Mesenchymal stem cell (in vitro differentiated cells and primary cell): ENCODE measurements around the gene CEP83.

ENCODE experiments used
- DNase-seq: peaks from one replicate; pipeline ENCODE4 v3.0.0-alpha.2; 2013
- H2AFZ ChIP-seq: one replicate; pipeline ENCODE4 v1.6.1; 2013; ENCODE audit warnings: low read depth, mild to moderate bottlenecking, control low read depth, inconsistent platforms, low read length, moderate library complexity
- H2AK5ac ChIP-seq: 2 replicates; pipeline ENCODE4 v1.6.1; 2013; ENCODE audit warnings: low read length, moderate library complexity, mild to moderate bottlenecking, inconsistent platforms; ENCODE audit not compliant: severe bottlenecking
- H2BK120ac ChIP-seq: one replicate; pipeline ENCODE4 v1.6.1; 2013; ENCODE audit warnings: low read depth, mild to moderate bottlenecking, inconsistent platforms, low read length, moderate library complexity
- H2BK12ac ChIP-seq, 2 experiments: one replicate each; pipeline ENCODE4 v1.6.1; 2013; ENCODE audit warnings: inconsistent platforms in 2 of 2, low read length in 2 of 2, mild to moderate bottlenecking in 2 of 2, moderate library complexity in 2 of 2, control low read depth in 1 of 2
- H2BK15ac ChIP-seq: one replicate; pipeline ENCODE4 v1.6.1; 2013; ENCODE audit warnings: mild to moderate bottlenecking, low read depth, inconsistent platforms; ENCODE audit not compliant: poor library complexity, severe bottlenecking
- H2BK5ac ChIP-seq: 2 replicates; pipeline ENCODE4 v1.6.1; 2013; ENCODE audit warnings: low read depth, mild to moderate bottlenecking, low read length, control low read depth, inconsistent platforms; ENCODE audit not compliant: poor library complexity, severe bottlenecking
- H3K14ac ChIP-seq, 2 experiments: one replicate each; pipeline ENCODE4 v1.6.1; 2013; ENCODE audit warnings: inconsistent platforms in 2 of 2, low read length in 2 of 2, control low read depth in 1 of 2, mild to moderate bottlenecking in 1 of 2, moderate library complexity in 1 of 2
- H3K18ac ChIP-seq, 2 experiments: one replicate each; pipeline ENCODE4 v1.6.1; 2013; ENCODE audit warnings: inconsistent platforms in 2 of 2, low read length in 2 of 2, control low read depth in 1 of 2, low read depth in 1 of 2, mild to moderate bottlenecking in 1 of 2
- H3K23ac ChIP-seq, 2 experiments: one replicate each; pipeline ENCODE4 v1.6.1; 2013; ENCODE audit warnings: inconsistent platforms in 2 of 2, low read length in 2 of 2, mild to moderate bottlenecking in 2 of 2, moderate library complexity in 2 of 2, control low read depth in 1 of 2
- H3K27ac ChIP-seq: 2 replicates; pipeline ENCODE4 v1.5.1; 2013; ENCODE audit warnings: mild to moderate bottlenecking, moderate library complexity, low read length, control low read depth, inconsistent platforms; ENCODE audit not compliant: poor library complexity, severe bottlenecking
- H3K27me3 ChIP-seq, 2 experiments: 2 replicates each; pipeline versions ENCODE4 v1.6.1 to v1.7.0; 2013; ENCODE audit warnings: low read length in 2 of 2, mild to moderate bottlenecking in 2 of 2, moderate library complexity in 2 of 2, control low read depth in 1 of 2, inconsistent platforms in 1 of 2; ENCODE audit not compliant: control insufficient read depth in 1 of 2, insufficient read depth in 1 of 2
- H3K36me3 ChIP-seq, 2 experiments: 2 replicates each; pipeline versions ENCODE4 v1.6.1 to v1.7.0; 2013; ENCODE audit warnings: low read length in 2 of 2, control low read depth in 1 of 2, inconsistent platforms in 1 of 2, low read depth in 1 of 2, mild to moderate bottlenecking in 1 of 2; ENCODE audit not compliant: insufficient read depth in 2 of 2, control insufficient read depth in 1 of 2
- H3K4ac ChIP-seq, 2 experiments: one replicate each; pipeline ENCODE4 v1.6.1; 2013; ENCODE audit warnings: inconsistent platforms in 2 of 2, low read length in 2 of 2, mild to moderate bottlenecking in 2 of 2, moderate library complexity in 2 of 2, control low read depth in 1 of 2, low read depth in 1 of 2
- H3K4me1 ChIP-seq: 2 replicates; pipeline ENCODE4 v1.6.1; 2013; ENCODE audit warnings: low read depth, low read length, control low read depth; ENCODE audit not compliant: control insufficient read depth, insufficient read depth
- H3K4me2 ChIP-seq: 2 replicates; pipeline ENCODE4 v1.6.1; 2013; ENCODE audit warnings: low read length, mild to moderate bottlenecking, inconsistent platforms; ENCODE audit not compliant: poor library complexity, severe bottlenecking
- H3K4me3 ChIP-seq, 2 experiments: 2 replicates each; pipeline versions ENCODE4 v1.5.1 to v1.7.0; 2013; ENCODE audit warnings: low read length in 2 of 2, mild to moderate bottlenecking in 2 of 2, control low read depth in 1 of 2, low read depth in 1 of 2; ENCODE audit not compliant: insufficient read depth in 1 of 2
- H3K79me1 ChIP-seq: replicated peaks from 2 replicates; pipeline ENCODE4 v1.6.1; 2013; ENCODE audit warnings: mild to moderate bottlenecking, control low read depth, low read length, inconsistent platforms; ENCODE audit not compliant: poor library complexity, severe bottlenecking
- H3K9ac ChIP-seq: 2 replicates; pipeline ENCODE4 v1.7.0; 2013; ENCODE audit warnings: mild to moderate bottlenecking, low read length, moderate library complexity
- H3K9me3 ChIP-seq: 2 replicates; pipeline ENCODE4 v1.7.0; 2013; ENCODE audit warnings: mild to moderate bottlenecking, low read length; ENCODE audit not compliant: control insufficient read depth
- H4K8ac ChIP-seq: one replicate; pipeline ENCODE4 v1.6.1; 2013; ENCODE audit warnings: inconsistent platforms, mild to moderate bottlenecking, low read length, moderate library complexity
- H4K91ac ChIP-seq: one replicate; pipeline ENCODE4 v1.6.1; 2013; ENCODE audit warnings: mild to moderate bottlenecking, low read length, inconsistent platforms
- WGBS: methylation state at CpG from one replicate; pipeline ENCODE4 v1.1.7; 2013; ENCODE audit warnings: mixed read lengths; 5-methylcytosine and 5-hydroxymethylcytosine counted together

CEP83 gene

GRCh38 chr12:94309373-94309772, 150.3 kb downstream of the CEP83 start:
- no peak overlapping the region for H2BK5ac ChIP-seq
- 100% methylated on average over 4 of the region's 5 CpGs for WGBS

GRCh38 chr12:94308612-94309011, 151.1 kb downstream of the CEP83 start:
- H3K18ac ChIP-seq, result no peak overlapping the region
- H3K27me3 ChIP-seq, result no peaks in the 10 kb centered on the region
- H4K91ac ChIP-seq, result no peak overlapping the region
- no peak overlapping the region for H2AFZ ChIP-seq
- H3K27ac ChIP-seq, result no peak overlapping the region
- H2AK5ac ChIP-seq, result no peak overlapping the region
- WGBS, result 83% methylated on average over 1 of the region's 2 CpGs
- no peak overlapping the region for H3K4me2 ChIP-seq
- H2BK15ac ChIP-seq, result no peak overlapping the region
- H2BK5ac ChIP-seq, result no peak overlapping the region
- no peak overlapping the region for H2BK120ac ChIP-seq
- no peak for DNase-seq
- H3K36me3 ChIP-seq, result peaks cover 0 to 77% of the 10 kb centered on the region in 2 experiments
- H3K4ac ChIP-seq, result no peak overlapping the region
- no peaks in the 10 kb centered on the region for H3K9me3 ChIP-seq
- H3K9ac ChIP-seq, result no peak overlapping the region
- H3K4me3 ChIP-seq, result no peak overlapping the region
- H3K79me1 ChIP-seq, result no peaks in the 10 kb centered on the region
- no peak overlapping the region for H3K23ac ChIP-seq
- H3K4me1 ChIP-seq, result peaks cover 2% of the 10 kb centered on the region
- no peak overlapping the region for H2BK12ac ChIP-seq
- H4K8ac ChIP-seq, result no peak overlapping the region
- no peak overlapping the region for H3K14ac ChIP-seq

More at GRCh38 chr12:94309373-94309772, 150.3 kb downstream of the CEP83 start:
- Histone ChIP-seq H3K23ac (no peak overlapping the region), H3K9ac (no peak overlapping the region), H2AFZ (no peak overlapping the region), H2BK120ac (no peak overlapping the region), H3K18ac (no peak overlapping the region), H2BK15ac (no peak overlapping the region), H3K9me3 (no peaks in the 10 kb centered on the region), H3K79me1 (no peaks in the 10 kb centered on the region), H3K4ac (no peak overlapping the region), H3K27ac (no peak overlapping the region), H3K14ac (no peak overlapping the region), H3K4me3 (no peak overlapping the region), H2AK5ac (no peak overlapping the region), H4K91ac (no peak overlapping the region), H4K8ac (no peak overlapping the region), H3K36me3 (peaks cover 0 to 73% of the 10 kb centered on the region in 2 experiments), H3K27me3 (no peaks in the 10 kb centered on the region), H3K4me1 (peaks cover 2% of the 10 kb centered on the region), H2BK12ac (no peak overlapping the region), H3K4me2 (no peak overlapping the region)
- DNase-seq, result no peak

GRCh38 chr12:94305130-94305957, 154.3 kb downstream of the CEP83 start:
- H3K4ac ChIP-seq, result no peak overlapping the region

GRCh38 chr12:94304566-94305061, 155.1 kb downstream of the CEP83 start:
- Histone ChIP-seq H3K23ac (no peak overlapping the region), H2BK12ac (peak overlapping the region; percentile 14 to 37), H3K27me3 (no peaks in the 10 kb centered on the region), H3K18ac (peak overlapping the region; percentile 34 to 54), H3K9me3 (no peaks in the 10 kb centered on the region), H3K14ac (no peak overlapping the region), H2BK5ac (no peak overlapping the region), H3K4me1 (peaks cover 2% of the 10 kb centered on the region), H4K91ac (peak overlapping the region; percentile 84), H2BK120ac (no peak overlapping the region), H3K79me1 (no peaks in the 10 kb centered on the region), H3K4me3 (no peak overlapping the region), H2BK15ac (no peak overlapping the region), H3K4me2 (no peak overlapping the region), H2AFZ (no peak overlapping the region), H3K9ac (no peak overlapping the region), H3K27ac (no peak overlapping the region), H2AK5ac (no peak overlapping the region), H3K4ac (no peak overlapping the region), H3K36me3 (peaks cover 0 to 85% of the 10 kb centered on the region in 2 experiments), H4K8ac (no peak overlapping the region)
- WGBS, result 32% methylated on average over 3 of the region's 3 CpGs
- peak; percentile 57 for DNase-seq

More at GRCh38 chr12:94305130-94305957, 154.3 kb downstream of the CEP83 start:
- Histone ChIP-seq H2AFZ (no peak overlapping the region), H3K9me3 (no peaks in the 10 kb centered on the region), H3K23ac (no peak overlapping the region), H3K36me3 (peaks cover 0 to 80% of the 10 kb centered on the region in 2 experiments), H3K4me3 (no peak overlapping the region), H2AK5ac (no peak overlapping the region), H2BK15ac (no peak overlapping the region), H4K8ac (peak overlapping the region; percentile 27), H2BK120ac (no peak overlapping the region), H3K18ac (peak overlapping the region in 1 of 2 experiments; percentile 69), H2BK12ac (no peak overlapping the region), H3K9ac (no peak overlapping the region), H2BK5ac (no peak overlapping the region), H4K91ac (no peak overlapping the region), H3K4me1 (peaks cover 2% of the 10 kb centered on the region), H3K27ac (peak overlapping the region; percentile 18), H3K4me2 (no peak overlapping the region), H3K79me1 (no peaks in the 10 kb centered on the region), H3K14ac (no peak overlapping the region), H3K27me3 (no peaks in the 10 kb centered on the region)
- peak; percentile 87 for DNase-seq
- WGBS, result 35% methylated on average over 5 of the region's 9 CpGs
